ENCODE data around the gene C1GALT1C1L. TPM values are rescaled to one million over a fixed set of nuclear protein-coding genes. Genes with fewer than 3 reads are reported as not detected.

C1GALT1C1L gene
- total and polyA plus RNA-seq, 2 of the 13 experiments (the other 11 are each of a cell fraction or from before 2014, with no cell fraction given) = 1.3 to 2.4 TPM

DNA sequence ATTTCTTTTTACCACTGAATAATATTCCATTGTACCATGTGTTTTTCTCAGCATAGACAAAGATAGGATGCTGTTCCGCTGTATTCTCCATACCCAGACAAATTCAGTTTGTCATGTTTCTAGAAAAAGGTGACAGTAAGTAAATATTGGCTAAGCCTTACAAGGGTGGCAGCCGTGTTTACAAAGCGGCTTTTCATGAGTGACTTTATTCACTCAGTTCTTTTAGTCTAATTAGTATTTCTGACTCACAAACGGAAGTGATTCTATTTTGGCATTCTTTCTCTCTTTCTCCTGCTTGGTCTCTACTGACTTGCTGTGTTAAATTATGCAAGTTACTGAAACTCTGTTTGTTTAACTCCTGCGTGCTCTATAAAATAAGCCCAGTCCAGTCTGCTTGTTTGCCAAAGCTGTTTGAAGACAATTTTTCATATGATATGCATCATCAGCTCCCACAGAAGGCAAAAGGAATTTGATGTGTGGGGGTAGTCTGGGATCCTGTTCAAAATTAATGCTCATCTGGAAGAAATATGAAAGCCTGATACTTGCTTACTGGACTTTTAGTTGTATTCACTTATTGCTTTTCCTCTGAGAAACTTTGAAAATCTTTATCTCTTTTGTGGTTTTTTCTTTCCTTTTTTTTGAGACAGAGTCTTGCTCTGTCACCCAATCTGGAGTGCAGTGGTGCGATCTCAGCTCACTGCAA, 41.5 kb downstream of the C1GALT1C1L start (continued):
- TF ChIP-seq, protein P1, sequence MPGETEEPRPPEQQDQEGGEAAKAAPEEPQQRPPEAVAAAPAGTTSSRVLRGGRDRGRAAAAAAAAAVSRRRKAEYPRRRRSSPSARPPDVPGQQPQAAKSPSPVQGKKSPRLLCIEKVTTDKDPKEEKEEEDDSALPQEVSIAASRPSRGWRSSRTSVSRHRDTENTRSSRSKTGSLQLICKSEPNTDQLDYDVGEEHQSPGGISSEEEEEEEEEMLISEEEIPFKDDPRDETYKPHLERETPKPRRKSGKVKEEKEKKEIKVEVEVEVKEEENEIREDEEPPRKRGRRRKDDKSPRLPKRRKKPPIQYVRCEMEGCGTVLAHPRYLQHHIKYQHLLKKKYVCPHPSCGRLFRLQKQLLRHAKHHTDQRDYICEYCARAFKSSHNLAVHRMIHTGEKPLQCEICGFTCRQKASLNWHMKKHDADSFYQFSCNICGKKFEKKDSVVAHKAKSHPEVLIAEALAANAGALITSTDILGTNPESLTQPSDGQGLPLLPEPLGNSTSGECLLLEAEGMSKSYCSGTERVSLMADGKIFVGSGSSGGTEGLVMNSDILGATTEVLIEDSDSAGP (CRISPR knock-in tag; IDR thresholded peaks at IDR 0.05; ENCODE audit: borderline replicate concordance) = no peak
- TF ChIP-seq, protein P2, sequence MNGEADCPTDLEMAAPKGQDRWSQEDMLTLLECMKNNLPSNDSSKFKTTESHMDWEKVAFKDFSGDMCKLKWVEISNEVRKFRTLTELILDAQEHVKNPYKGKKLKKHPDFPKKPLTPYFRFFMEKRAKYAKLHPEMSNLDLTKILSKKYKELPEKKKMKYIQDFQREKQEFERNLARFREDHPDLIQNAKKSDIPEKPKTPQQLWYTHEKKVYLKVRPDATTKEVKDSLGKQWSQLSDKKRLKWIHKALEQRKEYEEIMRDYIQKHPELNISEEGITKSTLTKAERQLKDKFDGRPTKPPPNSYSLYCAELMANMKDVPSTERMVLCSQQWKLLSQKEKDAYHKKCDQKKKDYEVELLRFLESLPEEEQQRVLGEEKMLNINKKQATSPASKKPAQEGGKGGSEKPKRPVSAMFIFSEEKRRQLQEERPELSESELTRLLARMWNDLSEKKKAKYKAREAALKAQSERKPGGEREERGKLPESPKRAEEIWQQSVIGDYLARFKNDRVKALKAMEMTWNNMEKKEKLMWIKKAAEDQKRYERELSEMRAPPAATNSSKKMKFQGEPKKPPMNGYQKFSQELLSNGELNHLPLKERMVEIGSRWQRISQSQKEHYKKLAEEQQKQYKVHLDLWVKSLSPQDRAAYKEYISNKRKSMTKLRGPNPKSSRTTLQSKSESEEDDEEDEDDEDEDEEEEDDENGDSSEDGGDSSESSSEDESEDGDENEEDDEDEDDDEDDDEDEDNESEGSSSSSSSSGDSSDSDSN (CRISPR knock-in tag; IDR thresholded peaks at IDR 0.05) = no peak
- TF ChIP-seq, protein P3, sequence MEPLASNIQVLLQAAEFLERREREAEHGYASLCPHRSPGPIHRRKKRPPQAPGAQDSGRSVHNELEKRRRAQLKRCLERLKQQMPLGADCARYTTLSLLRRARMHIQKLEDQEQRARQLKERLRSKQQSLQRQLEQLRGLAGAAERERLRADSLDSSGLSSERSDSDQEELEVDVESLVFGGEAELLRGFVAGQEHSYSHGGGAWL (CRISPR knock-in tag; IDR thresholded peaks at IDR 0.05) = no peak
- TF ChIP-seq ZNF326 (CRISPR knock-in tag; IDR thresholded peaks at IDR 0.05; ENCODE audit: borderline replicate concordance) = no peak
- TF ChIP-seq NONO (IDR thresholded peaks at IDR 0.05) = no peak
- TF ChIP-seq NONO (CRISPR knock-in tag; conservative IDR thresholded peaks at IDR 0.05) = no peak
- TF ChIP-seq, protein P4, sequence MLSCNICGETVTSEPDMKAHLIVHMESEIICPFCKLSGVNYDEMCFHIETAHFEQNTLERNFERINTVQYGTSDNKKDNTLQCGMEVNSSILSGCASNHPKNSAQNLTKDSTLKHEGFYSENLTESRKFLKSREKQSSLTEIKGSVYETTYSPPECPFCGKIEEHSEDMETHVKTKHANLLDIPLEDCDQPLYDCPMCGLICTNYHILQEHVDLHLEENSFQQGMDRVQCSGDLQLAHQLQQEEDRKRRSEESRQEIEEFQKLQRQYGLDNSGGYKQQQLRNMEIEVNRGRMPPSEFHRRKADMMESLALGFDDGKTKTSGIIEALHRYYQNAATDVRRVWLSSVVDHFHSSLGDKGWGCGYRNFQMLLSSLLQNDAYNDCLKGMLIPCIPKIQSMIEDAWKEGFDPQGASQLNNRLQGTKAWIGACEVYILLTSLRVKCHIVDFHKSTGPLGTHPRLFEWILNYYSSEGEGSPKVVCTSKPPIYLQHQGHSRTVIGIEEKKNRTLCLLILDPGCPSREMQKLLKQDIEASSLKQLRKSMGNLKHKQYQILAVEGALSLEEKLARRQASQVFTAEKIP (CRISPR knock-in tag; IDR thresholded peaks at IDR 0.05; ENCODE audit: borderline replicate concordance) = no peak
- TF ChIP-seq ZNF232 (CRISPR knock-in tag; IDR thresholded peaks at IDR 0.05; ENCODE audit: borderline replicate concordance) = no peak
- no peak for TF ChIP-seq ZNF510 (CRISPR knock-in tag; IDR thresholded peaks at IDR 0.05; ENCODE audit: low read depth)
- TF ChIP-seq ZNF367 (CRISPR knock-in tag; IDR thresholded peaks at IDR 0.05; ENCODE audit: borderline replicate concordance) = no peak
- TF ChIP-seq, protein P5, sequence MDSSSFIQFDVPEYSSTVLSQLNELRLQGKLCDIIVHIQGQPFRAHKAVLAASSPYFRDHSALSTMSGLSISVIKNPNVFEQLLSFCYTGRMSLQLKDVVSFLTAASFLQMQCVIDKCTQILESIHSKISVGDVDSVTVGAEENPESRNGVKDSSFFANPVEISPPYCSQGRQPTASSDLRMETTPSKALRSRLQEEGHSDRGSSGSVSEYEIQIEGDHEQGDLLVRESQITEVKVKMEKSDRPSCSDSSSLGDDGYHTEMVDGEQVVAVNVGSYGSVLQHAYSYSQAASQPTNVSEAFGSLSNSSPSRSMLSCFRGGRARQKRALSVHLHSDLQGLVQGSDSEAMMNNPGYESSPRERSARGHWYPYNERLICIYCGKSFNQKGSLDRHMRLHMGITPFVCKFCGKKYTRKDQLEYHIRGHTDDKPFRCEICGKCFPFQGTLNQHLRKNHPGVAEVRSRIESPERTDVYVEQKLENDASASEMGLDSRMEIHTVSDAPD (CRISPR knock-in tag; IDR thresholded peaks at IDR 0.05) = no peak
- no peak for TF ChIP-seq REXO4 (CRISPR knock-in tag; IDR thresholded peaks at IDR 0.05; ENCODE audit: borderline replicate concordance)
- no peak for TF ChIP-seq SRY (CRISPR knock-in tag; IDR thresholded peaks at IDR 0.05)
- TF ChIP-seq ZNF775 (CRISPR knock-in tag; IDR thresholded peaks at IDR 0.05; ENCODE audit: borderline replicate concordance) = peak; percentile 62; the same call in 1 of the 2 replicates
- no peak for TF ChIP-seq ZNF44 (CRISPR knock-in tag; IDR thresholded peaks at IDR 0.05)
- no peak for TF ChIP-seq SRSF9 (IDR thresholded peaks at IDR 0.05; ENCODE audit: borderline replicate concordance, insufficient read depth, low read depth, low read length, poor library complexity, severe bottlenecking)
- no peak for TF ChIP-seq NFYC (CRISPR knock-in tag; IDR thresholded peaks at IDR 0.05)
- TF ChIP-seq, protein P6, sequence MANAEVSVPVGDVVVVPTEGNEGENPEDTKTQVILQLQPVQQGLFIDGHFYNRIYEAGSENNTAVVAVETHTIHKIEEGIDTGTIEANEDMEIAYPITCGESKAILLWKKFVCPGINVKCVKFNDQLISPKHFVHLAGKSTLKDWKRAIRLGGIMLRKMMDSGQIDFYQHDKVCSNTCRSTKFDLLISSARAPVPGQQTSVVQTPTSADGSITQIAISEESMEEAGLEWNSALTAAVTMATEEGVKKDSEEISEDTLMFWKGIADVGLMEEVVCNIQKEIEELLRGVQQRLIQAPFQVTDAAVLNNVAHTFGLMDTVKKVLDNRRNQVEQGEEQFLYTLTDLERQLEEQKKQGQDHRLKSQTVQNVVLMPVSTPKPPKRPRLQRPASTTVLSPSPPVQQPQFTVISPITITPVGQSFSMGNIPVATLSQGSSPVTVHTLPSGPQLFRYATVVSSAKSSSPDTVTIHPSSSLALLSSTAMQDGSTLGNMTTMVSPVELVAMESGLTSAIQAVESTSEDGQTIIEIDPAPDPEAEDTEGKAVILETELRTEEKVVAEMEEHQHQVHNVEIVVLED (CRISPR knock-in tag; IDR thresholded peaks at IDR 0.05; ENCODE audit: borderline replicate concordance) = no peak
- no peak for TF ChIP-seq ZSCAN12 (CRISPR knock-in tag; IDR thresholded peaks at IDR 0.05)
- TF ChIP-seq SCMH1 (CRISPR knock-in tag; IDR thresholded peaks at IDR 0.05; ENCODE audit: borderline replicate concordance) = no peak
